Stimulated activated CD8-positive, alpha-beta memory T cell treated with anti-CD3 and anti-CD28 coated beads, Interleukin-4, amount 100 ng/mL, for 4 hours (primary cell): Measurements from ENCODE around the gene STX19.
A peak's percentile ranks its signal among the peaks of the same experiment; 100 is the strongest.
"Not testable (repeated sequence)": the region's sequence is repeated elsewhere in the genome, so short reads cannot be mapped to it uniquely, and the experiment has no call there.

Experiments
- DNase-seq, 2 donors: peaks; one replicate each; pipeline ENCODE4 v3.0.0-alpha.2; 2020; ENCODE audit warnings: low read depth in 2 of 2, low spot score in 1 of 2

Gene STX19, protein sequence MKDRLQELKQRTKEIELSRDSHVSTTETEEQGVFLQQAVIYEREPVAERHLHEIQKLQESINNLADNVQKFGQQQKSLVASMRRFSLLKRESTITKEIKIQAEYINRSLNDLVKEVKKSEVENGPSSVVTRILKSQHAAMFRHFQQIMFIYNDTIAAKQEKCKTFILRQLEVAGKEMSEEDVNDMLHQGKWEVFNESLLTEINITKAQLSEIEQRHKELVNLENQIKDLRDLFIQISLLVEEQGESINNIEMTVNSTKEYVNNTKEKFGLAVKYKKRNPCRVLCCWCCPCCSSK

DNA sequence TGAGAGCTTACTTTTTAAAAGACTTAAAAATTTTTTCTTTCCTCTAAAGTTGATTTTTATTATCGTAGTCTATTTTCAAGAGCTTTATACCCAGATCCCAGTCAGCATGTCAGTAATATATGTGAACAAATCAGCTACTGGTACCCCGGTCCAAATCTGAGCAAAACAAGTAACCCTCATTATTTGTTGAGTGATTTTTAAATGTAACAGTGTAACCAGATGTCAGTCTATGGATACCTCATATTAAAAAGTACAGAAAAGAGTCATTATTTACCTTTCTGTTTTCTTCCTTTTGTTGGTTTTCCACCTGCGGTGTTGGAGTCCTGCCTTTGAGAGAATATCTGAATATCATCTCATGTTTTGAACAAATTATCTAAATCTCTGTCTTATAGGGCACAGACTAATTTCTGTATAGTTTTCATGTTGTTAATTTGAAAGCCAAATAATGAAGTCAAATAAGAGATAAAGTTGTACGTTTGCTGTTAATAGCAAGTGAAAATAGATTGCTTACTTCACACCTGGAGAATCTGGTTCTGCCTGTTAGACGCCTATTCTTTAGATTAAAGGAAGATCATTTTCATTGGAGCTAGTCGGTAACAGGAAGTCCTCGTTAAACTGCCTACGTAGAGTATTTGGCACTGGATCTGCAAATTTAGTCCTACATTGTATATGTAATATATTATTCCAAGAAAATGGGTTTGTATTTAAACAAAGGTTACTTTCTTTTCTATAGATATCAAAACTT is at the start of gene STX19:
Gene STX19 (minus strand): TSS at position 505 of the 745 bp plus-strand sequence. CDS start 13,328 bp downstream, outside the sequence.
- DNase-seq, result no peak

DNA sequence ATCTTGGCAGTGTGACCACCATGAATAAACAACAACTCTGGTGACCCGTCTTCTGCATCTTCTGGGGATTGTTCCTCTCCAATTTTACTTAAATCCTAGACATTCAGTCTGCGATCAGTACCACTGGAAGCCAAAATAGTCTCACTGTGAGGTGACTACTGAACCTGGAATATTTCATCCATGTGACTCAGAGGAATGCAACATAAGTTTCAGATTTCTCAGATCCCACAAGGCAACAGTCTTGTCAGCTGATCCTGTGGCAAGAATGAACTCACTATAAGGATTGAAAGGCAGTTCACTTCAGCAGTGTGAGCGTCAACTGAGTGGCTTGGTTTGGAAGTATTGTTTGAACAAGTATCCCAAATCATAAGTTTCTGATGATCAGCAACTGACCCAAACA is 47.7 kb upstream of the STX19 start:
- DNase-seq, result no peak

DNA sequence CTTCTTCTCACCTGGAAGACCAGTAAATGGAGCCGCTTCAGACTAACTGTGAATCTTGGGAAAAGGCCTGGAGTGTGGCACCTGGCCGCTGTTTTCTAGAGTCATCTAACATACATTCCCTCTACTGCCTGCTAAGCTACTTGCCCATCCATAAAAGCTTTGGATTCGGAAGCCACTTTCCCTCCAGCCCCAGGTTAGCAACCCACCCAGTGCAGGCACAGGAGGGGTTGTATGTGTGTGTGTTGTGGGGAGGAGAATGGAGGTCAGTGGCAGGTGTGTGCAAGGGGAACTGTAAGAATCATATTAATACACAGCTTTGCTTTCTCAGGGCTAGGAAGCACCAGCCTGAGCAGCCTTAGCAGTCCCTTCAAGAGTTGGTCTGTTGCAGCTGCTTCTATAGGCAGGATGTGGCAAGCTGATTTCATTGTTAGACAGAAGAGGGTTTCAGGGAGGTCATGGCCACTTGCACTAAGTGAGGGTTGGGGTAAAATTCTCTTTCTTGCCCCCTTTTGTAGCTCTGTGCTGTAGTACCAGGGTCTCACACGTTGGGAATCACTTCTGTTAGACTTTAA is 43.4 kb upstream of the STX19 start:
- no peak for DNase-seq

DNA sequence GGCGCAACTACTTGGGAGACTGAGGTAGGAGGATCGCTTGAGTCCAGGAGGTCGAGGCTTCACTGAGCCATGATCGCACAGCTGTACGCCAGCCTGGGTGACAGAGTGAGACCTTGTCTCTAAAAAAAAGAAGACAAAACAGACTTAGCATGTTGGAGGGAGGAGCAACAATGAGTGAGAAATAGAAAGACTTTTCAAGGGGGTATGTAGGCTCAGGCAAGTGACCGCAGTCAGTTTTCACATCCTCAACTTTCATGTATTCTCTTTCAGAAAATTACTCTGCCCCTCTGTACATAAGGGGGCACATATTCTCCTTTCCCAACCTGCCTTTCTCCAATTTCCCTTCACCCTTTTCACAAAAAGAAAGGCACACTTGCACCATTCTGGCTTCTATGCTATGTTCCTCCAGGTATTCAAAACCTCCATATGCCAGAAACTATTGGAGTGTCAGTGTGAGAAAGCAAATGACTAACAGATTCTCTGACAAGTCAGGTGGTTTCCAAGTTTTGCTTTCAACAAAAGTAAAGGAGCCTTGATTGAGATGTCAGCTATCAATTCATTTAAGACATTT is 42.0 kb upstream of the STX19 start:
- DNase-seq, result no peak

DNA sequence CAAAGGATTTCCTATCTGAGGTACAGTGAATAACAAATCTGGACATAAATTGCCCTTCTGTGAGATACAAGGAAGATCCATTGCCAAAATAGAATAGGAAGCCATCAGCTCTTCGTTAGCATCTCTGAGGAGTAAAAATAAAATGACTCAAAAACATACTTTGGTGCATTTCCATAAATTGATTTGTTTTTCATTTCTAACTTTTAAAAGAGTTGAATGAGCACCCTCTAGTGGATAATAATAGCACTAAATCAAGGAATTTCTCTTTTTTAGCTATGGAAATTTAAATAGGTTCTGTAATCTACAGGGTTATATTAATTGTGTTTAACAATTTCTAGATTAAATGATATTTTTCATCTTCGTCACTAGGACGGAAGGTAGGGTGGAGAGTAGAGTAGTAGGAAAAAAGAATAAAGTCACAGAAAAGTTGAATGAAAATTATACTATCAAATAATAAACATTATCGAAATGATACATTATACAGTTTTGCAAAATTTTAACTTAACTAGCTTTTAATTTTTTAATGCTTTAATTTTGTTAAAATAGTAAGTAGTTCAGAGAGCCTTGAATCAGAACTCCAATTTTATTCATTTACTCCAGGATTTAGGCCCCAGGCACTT is 40.9 kb upstream of the STX19 start:
- DNase-seq, result no peak

DNA sequence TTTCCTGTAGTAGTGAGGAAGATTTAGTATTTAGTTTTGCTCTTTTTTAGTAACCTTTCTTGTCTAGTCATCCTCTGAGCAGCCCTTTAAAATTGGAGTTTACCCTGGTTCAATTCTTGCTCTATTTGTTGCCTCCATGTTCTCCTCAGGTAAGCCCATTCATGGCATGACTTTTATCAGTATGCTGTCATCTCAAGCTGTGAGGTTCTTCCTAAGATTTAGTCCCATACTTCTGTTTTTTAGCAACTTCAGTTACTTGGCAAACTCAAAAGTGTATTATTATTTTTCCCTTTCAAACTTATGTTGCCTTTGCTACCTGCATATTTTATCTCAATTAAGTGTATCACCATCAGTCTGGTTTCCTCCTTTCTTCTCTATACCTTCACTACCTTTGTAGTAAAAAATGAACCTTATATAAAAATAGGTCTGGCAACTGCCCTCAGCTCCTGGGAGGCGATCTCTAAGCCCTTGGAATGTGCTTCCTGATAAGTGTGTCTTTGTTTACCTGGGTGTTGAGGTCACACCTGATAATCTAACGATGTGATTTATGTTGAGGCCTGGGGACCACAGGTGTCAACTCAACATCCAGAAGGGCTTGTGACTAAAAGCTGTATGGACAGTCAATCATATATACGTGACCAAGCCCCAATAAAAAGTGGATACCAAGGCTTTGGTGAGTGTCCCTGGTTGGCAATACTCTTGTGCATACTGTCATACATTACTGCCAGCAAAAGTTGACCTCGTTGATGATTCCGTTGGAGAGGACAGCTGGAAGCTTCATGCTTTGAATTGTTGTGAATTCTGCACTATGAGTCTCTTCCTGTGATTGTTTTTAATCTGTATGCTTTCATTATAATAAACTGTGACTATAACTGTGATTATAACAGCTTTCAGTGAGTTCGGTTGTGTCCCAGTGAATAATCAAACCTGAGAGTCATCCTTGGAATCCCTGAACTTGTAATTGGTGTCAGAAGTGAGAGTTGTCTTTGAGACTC is 38.4 kb upstream of the STX19 start:
- no peak for DNase-seq

DNA sequence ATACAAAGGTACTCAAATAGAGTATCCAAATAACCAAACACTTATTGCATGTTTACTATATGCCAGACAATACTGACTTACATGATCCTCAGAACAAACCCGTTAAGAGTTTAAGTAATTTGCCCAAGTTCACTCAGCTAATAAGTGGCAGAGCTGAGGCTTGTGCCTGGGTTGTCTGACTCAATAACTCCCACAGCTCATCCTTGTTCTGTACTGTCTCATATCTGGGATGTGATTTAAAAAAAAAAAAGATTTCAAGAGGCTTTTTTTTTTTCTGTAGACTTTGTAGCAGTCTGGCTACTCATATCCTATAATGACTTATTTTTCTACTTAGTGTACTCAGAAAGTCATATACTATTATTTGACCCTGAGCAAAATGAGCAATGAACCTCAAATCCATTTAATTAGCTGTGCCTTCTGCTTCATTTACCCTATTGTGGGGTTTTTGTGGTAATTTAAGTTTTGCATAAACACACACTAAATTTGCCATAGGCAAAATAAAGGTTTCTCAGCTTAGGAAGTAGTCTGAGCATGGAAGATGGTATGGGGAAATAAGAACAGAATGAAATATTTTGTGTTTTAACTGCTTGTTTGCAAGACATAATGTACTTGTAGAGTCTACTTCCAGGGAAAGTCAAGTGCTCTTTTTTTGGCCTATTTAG is 37.6 kb upstream of the STX19 start:
- no peak for DNase-seq

DNA sequence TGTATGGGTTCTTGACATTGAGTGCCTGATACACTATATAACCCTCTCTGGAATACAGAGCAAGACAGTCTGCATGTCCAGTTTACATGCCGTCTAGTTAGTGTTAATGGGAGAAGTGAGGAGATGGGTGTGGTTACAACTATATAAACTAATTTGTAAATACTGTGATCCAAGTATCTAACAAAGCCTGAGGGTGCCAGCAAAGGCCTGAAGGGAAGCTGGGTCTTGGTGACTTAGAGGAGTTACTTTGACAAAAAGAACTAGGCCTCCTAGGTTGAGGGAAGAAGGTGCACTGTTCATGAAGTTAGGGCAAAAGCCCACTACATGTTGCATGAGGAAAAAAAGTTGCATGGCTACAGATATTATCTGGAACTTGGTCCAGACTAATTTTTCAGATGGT is 36.7 kb upstream of the STX19 start:
- no peak for DNase-seq

DNA sequence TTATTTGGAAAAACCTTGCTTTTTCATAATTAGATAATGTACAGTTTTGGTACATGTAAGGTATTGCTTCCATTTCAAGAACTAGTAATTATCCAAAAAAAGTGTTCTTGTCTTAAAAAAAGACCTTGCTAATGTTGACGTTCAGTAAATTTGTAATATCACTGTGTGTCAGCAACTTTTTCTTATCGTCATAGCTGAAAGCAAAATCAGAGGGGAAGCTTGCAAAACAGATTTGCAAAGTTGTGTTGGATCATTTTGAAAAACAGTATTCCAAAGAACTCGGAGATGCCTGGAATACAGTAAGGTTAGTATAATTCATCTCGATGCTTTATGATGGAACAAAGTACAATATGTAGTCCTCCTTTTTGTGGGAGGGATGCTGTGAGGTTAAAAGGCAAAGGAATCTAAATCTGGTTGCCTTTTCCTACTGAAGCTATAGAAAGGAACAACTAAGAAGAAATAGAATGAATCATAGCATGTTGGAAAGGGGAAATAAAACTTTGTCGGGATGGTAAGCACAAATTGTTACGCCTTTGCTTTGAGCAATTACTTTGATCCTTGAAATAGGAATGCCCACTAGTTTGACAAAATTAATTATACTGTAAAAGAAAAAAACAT is 36.0 kb upstream of the STX19 start:
- DNase-seq, result no peak

DNA sequence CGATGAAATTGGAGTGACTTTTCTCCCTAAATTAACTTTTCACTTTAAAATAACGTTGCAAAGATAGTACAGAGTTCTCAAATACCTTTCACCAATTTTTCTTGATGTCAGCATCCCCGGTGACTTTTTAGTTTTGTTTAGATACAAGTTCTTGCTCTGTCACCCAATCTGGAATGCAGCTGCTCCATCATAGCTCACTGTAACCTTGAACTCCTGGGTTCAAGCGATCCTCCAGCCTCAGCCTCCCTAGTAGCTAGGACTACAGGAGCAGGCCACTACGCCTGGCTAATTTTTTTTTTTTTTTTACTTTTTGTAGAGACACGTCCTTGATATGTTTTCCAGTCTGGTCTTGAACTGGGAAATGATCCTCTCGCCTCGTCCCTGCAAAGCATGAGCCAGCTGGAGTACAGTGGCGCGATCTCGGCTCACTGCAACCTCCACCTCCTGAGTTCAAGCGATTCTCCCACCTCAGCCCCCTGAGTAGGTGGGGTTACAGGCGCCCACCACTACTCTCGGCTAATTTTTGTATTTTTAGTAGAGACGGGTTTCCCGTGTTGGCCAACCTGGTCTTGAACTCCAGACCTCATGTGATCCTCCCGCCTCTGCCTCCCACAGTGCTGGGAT is 35.2 kb upstream of the STX19 start:
- DNase-seq, result no peak

DNA sequence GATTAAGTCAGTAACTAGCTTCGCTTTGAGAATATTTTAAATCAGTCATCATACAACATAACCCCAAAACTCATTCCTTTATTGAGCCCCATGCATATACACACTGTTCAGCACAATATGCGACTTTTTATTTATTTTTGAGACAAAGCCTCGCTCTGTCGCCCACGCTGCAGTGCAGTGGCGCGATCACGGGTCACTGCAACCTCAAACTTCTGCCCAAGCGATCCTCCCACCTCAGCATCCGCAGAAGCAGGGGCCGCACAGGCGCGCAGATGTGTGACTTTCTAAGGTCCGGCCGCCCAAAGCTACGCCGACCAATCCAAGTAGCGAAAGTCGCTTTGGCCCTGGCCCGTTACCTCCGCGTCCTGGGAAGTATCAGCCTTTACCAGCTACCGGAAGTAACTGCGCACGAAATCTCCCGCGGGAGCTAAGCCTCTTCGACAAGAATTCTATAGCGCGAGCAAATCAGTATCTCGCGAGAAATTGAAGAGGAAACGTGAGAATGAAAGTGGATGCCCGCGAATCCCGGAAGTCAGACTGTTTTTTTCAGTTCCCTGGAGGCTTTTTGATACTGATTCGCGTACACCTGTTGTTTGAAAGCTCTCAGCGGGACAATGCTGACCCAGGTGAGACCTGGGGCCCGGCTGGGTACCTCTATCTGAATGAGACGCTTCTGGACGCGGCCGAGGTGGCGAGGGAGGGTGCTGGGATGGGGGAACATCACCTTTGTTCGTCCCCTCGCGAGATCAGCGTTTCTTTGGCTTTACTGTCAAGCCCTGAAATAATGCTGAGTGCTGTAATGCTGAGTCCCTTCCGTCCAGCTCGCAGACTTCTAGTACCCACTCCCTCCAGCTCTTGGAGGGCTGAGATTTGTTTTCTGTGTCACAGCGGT is 34.4 kb upstream of the STX19 start, which contains the start of the genes DHFR2 and NSUN3:
Gene DHFR2 (minus strand): TSS at position 404 of the 892 bp plus-strand sequence. CDS start 1,405 bp downstream, outside the sequence.
Gene NSUN3 (plus strand): TSS at position 549 of the 892 bp plus-strand sequence. CDS start 66 bp downstream, at position 615.
- DNase-seq, result peak; percentile 52 to 66

DNA sequence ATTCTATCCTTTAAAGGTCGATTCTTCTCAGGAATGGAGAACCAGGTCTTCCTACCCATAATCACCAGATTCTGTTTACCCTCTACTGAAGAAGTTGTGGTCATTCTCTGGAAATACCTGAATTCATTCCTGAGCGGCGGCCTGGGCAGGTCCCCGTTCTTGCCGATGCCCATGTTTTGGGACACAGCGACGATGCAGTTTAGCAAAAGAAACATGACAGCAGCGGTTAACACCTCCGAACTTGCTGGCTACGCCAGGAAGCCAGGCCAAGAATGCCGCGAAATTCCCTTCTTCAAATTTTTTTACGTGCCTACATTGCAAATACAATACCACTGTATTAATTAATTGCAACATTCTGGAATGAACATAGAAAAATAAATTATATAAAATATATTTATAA is 32.9 kb upstream of the STX19 start:
- DNase-seq, result no peak

DNA sequence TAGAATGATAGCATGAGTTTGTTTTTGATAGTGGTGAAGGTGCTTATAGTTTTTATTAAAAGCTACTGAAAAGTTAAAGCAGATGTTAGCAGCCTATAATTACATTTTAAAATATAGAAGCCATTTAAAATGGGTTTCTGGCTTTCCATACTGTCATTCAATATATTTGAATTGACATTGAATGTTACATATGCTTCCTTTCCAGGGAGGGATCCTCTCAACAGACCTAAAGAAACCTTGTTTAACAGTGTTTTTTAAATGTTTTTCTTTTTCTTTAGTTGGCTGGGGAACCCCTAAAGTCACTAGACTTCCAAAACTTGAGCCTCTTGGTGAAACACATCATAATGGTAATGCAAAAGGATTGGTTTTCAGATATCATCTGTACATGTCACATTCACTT is 22.1 kb upstream of the STX19 start:
- DNase-seq, result no peak

DNA sequence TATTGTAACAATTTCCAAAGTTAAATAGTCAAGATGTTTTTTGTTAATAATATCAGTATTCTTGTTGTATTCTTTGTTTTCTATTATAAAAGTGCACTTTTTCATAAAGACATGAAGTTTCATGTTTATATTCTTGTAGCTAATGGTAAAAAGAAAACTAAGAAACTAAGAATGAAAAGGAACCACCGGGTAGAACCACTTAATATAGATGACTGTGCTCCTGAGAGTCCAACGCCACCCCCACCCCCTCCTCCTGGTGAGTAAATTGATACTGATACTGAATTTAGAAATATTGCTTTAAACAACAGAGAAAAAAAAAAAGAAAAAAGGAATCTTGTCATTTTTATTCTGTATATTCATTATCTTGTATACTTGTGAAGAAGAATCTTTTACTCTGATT is 20.9 kb upstream of the STX19 start:
- DNase-seq, result no peak

DNA sequence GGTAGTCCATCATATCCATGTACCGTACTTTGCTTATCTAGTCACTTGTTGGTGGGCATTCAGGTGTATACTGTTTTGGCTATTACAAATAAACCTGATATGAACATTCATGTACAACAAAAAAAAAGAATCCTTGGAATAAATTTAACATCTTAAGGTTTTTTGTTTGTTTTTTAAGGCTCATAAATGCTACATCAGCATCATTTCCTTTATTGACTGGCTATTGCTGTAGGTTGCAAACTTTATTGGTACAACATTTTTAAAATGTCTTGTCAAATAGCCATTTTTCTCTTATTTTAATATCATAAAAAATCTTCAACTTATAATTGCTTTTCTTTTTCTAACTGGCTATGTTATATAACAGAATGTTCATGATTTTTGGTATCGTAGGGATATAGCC is 18.1 kb upstream of the STX19 start:
- no peak for DNase-seq

DNA sequence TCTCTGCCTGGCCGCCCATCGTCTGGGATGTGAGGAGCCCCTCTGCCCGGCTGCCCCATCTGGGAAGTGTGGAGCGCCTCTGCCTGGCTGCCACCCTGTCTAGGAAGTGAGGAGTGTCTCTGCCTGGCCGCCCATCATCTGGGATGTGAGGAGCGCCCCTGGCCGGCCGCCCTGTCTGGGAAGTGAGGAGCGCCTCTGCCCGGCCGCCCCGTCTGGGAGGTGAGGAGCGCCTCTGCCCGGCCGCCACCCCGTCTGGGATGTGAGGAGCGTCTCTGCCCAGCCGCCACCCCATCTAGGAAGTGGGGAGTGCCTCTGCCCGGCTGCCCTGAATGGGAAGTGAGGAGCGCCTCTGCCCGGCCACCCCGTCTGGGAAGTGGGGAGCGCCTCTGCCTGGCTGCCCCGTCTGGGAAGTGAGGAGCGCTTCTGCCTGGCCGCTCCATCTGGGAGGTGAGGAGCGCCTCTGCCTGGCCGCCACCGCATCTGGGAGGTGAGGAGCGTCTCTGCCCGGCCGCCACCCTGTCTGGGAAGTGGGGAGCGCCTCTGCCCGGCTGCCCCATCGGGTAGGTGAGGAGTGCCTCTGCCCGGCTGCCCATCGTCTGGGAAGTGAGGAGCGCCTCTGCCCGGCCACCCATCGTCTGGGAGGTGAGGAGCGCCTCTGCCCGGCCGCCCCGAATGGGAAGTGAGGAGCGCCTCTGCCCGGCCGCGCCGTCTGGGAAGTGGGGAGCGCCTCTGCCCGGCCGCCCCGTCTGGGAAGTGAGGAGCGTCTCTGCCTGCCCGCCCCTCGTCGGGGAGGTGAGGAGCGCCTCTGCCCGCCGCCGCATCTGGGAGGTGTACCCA is 15.9 kb upstream of the STX19 start:
- not testable (repeated sequence) for DNase-seq

DNA sequence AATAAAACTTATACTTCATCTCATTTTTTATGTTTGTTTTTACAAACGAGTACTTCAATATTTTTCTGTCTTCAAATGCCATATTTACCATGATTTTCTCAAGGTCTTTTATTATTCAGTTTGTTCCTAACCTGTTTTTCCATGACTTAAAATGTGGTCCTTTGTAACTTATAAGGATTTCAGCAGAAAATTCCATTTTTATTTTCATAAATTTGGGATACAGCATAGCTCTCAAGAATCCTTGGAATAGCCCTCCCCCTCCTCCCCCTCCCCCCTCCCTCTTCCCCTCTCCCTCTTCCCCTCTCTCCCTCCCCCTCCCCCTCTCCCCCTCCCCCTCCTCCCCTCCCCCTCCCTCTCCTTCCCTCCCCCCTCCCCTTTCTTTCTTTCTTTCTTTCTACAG is 14.9 kb upstream of the STX19 start:
- DNase-seq, result no peak
